CD14-positive monocyte (primary cell): Measurements from ENCODE around the gene GNG8. TPM values are rescaled to one million over a fixed set of nuclear protein-coding genes. Genes with fewer than 3 reads are reported as not detected.

Experiments
- DNase-seq, 3 donors: peaks; one replicate each; pipeline ENCODE4 v3.0.0-alpha.2; 2011 to 2022
- H2AFZ ChIP-seq: 2 replicates; pipeline ENCODE4 v1.6.0; 2012; ENCODE audit warnings: mild to moderate bottlenecking, low read depth, low read length, inconsistent platforms; ENCODE audit not compliant: insufficient read depth, poor library complexity, severe bottlenecking
- H3K27ac ChIP-seq, 2 donors: 1 replicate in 1 of 2; 2 replicates in 1 of 2; pipeline ENCODE4 v1.5.1; 2012 to 2013; ENCODE audit warnings: low read length in 2 of 2, control low read depth in 1 of 2, inconsistent platforms in 1 of 2, low read depth in 1 of 2, mild to moderate bottlenecking in 1 of 2
- H3K27me3 ChIP-seq, 2 donors: one replicate each; pipeline versions ENCODE4 v1.6.0 to v1.6.1; 2011 to 2013; ENCODE audit warnings: low read length in 2 of 2; ENCODE audit not compliant: control insufficient read depth in 2 of 2, insufficient read depth in 2 of 2
- H3K36me3 ChIP-seq, 2 donors: replicated peaks in 1 of 2; 1 replicate in 1 of 2; 2 replicates in 1 of 2; pipeline versions ENCODE4 v1.5.1 to v1.6.1; 2012 to 2013; ENCODE audit warnings: low read length in 2 of 2, control low read depth in 1 of 2, inconsistent platforms in 1 of 2, mild to moderate bottlenecking in 1 of 2; ENCODE audit not compliant: insufficient read depth in 2 of 2, control insufficient read depth in 1 of 2
- H3K4me1 ChIP-seq, 2 donors: 1 replicate in 1 of 2; 2 replicates in 1 of 2; pipeline versions ENCODE4 v1.5.1 to v1.6.1; 2012 to 2013; ENCODE audit warnings: low read length in 2 of 2, control low read depth in 1 of 2, inconsistent platforms in 1 of 2, mild to moderate bottlenecking in 1 of 2, moderate library complexity in 1 of 2; ENCODE audit not compliant: insufficient read depth in 2 of 2, control insufficient read depth in 1 of 2
- H3K4me2 ChIP-seq: replicated peaks from 2 replicates; pipeline ENCODE3; 2012; ENCODE audit warnings: low read length, moderate library complexity, mild to moderate bottlenecking; ENCODE audit not compliant: poor library complexity, severe bottlenecking; ENCODE audit errors: extremely low read depth
- H3K4me3 ChIP-seq, 3 experiments: fragments of 200-600 bp in 1 of 3; sonication (generic) in 1 of 3; replicated peaks in 1 of 3; 1 replicate in 2 of 3; 2 replicates in 1 of 3; pipeline ENCODE4 v1.5.1; 2011 to 2013; ENCODE audit warnings: low read length in 3 of 3, mild to moderate bottlenecking in 3 of 3, control low read depth in 2 of 3, low read depth in 2 of 3, inconsistent platforms in 1 of 3, moderate library complexity in 1 of 3
- H3K79me2 ChIP-seq: 2 replicates; pipeline ENCODE4 v1.6.0; 2012; ENCODE audit warnings: mild to moderate bottlenecking, control low read depth, inconsistent platforms, low read length, moderate library complexity; ENCODE audit not compliant: insufficient read depth
- H3K9ac ChIP-seq: 2 replicates; pipeline ENCODE4 v1.6.0; 2017; ENCODE audit warnings: low read length, mild to moderate bottlenecking; ENCODE audit not compliant: insufficient read depth, poor library complexity, severe bottlenecking
- H3K9me3 ChIP-seq, 2 donors: replicated peaks in 1 of 2; 1 replicate in 1 of 2; 2 replicates in 1 of 2; pipeline versions ENCODE4 v1.5.1 to v1.6.1; 2012 to 2013; ENCODE audit warnings: low read length in 2 of 2, control low read depth in 1 of 2; ENCODE audit not compliant: control insufficient read depth in 1 of 2, insufficient read depth in 1 of 2
- H4K20me1 ChIP-seq: 2 replicates; pipeline ENCODE4 v1.6.0; 2012; ENCODE audit warnings: mild to moderate bottlenecking, low read length, control low read depth, moderate library complexity; ENCODE audit not compliant: insufficient read depth
- H3K27ac Mint-ChIP-seq, 7 donors: one replicate each; pipeline ENCODE4 v1.8.0; 2020; ENCODE audit warnings: mild to moderate bottlenecking in 7 of 7, mixed read lengths in 7 of 7, moderate library complexity in 6 of 7, inconsistent platforms in 2 of 7
- H3K27me3 Mint-ChIP-seq, 3 donors: one replicate each; pipeline ENCODE4 v1.8.0; 2021 to 2022; ENCODE audit warnings: low read depth in 3 of 3, mild to moderate bottlenecking in 3 of 3, mixed read lengths in 3 of 3, moderate library complexity in 3 of 3, inconsistent platforms in 1 of 3
- H3K36me3 Mint-ChIP-seq, 2 donors: one replicate each; pipeline ENCODE4 v1.8.0; 2020; ENCODE audit warnings: mixed read lengths in 2 of 2, inconsistent platforms in 1 of 2, mild to moderate bottlenecking in 1 of 2
- H3K4me1 Mint-ChIP-seq: one replicate; pipeline ENCODE4 v1.8.0; 2020; ENCODE audit warnings: mild to moderate bottlenecking, mixed read lengths
- H3K4me3 Mint-ChIP-seq, 2 donors: one replicate each; pipeline ENCODE4 v1.8.0; 2020; ENCODE audit warnings: mild to moderate bottlenecking in 2 of 2, mixed read lengths in 2 of 2, moderate library complexity in 1 of 2
- H3K9me3 Mint-ChIP-seq, 7 donors: one replicate each; pipeline ENCODE4 v1.8.0; 2020 to 2022; ENCODE audit warnings: mixed read lengths in 7 of 7, mild to moderate bottlenecking in 6 of 7, moderate library complexity in 6 of 7, inconsistent platforms in 2 of 7
- WGBS: methylation state at CpG from one replicate; pipeline ENCODE4 v1.1.5; 2013; ENCODE audit warnings: missing lambda C conversion rate; ENCODE audit not compliant: insufficient coverage; 5-methylcytosine and 5-hydroxymethylcytosine counted together
- intact Hi-C, 2 donors: fragments of 100-400 bp; cut with micrococcal nuclease; formaldehyde crosslinking; loops; one replicate each; pipeline versions ENCODE4 v1.15.0 to v1.15.1; 2023
- polyA plus RNA-seq, 3 donors: library from polyadenylated mRNA; depleted of rRNA in 1 of 3; unstranded in 2 of 3; stranded (reverse) in 1 of 3; fragments of 300-500 nt in 2 of 3; fragments of >200 nt in 1 of 3; fragmentation: Illumina TruSeq in 2 of 3; gene quantifications; 1 replicate in 2 of 3; 2 replicates in 1 of 3; pipeline ENCODE4 v1.2.3, GENCODE V29; 2012 to 2021
- TF ChIP-seq, protein P1 (sequence below): fragments of 200-600 bp; IDR thresholded peaks from one replicate; pipeline ENCODE4 v1.8.0; 2022; ENCODE audit warnings: antibody characterized with exemption, mild to moderate bottlenecking

The GNG8 gene
- polyA plus RNA-seq, 3 donors: not detected

DNA sequence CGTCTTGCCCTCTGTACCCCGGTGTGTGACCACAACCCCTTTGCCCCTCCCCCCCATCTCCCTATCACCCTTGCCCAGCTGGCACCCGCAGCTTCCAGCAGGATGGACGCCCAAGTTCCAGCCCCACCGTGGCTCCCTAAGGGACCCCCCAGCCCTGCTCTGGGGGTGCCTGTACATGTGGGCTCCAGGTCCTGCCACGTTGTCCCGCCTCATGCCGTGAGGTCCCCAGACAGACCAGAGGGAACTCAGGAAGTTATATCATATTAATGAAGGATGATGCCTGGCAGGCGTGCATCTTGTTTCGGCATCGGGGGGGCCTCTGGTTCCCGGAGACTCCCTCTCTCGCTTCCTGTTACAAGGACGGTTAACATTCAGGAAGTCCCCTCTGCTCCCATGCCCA is 9.6 kb downstream of the GNG8 start:
- 12% methylated on average over 8 of the region's 14 CpGs for WGBS
- H3K9me3 Mint-ChIP-seq: no peaks in the 10 kb centered on the region

DNA sequence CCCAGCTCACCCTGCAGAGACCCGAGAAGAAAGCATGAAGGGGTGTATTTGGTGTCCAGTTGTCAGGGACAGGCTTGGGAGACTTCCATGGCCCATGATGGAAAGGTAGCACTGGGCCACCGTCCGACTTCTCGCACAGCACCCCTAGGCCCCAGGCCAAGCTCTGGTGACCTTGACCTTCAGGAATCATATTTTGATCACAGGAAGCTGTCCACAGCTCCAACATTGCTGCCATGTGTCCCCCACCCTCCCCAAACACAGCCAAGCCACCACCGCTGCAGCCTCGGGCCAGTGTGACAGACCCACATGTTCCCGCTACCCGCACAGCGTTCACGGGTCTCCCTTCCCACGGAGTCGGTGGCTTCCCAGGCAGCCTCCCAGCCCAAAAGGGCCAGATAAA is 10.3 kb downstream of the GNG8 start:
- TF ChIP-seq, protein P1, sequence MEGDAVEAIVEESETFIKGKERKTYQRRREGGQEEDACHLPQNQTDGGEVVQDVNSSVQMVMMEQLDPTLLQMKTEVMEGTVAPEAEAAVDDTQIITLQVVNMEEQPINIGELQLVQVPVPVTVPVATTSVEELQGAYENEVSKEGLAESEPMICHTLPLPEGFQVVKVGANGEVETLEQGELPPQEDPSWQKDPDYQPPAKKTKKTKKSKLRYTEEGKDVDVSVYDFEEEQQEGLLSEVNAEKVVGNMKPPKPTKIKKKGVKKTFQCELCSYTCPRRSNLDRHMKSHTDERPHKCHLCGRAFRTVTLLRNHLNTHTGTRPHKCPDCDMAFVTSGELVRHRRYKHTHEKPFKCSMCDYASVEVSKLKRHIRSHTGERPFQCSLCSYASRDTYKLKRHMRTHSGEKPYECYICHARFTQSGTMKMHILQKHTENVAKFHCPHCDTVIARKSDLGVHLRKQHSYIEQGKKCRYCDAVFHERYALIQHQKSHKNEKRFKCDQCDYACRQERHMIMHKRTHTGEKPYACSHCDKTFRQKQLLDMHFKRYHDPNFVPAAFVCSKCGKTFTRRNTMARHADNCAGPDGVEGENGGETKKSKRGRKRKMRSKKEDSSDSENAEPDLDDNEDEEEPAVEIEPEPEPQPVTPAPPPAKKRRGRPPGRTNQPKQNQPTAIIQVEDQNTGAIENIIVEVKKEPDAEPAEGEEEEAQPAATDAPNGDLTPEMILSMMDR: no peak
- peaks cover 7 to 11% (median 10%) of the 10 kb centered on the region in 3 donors for H3K27me3 Mint-ChIP-seq
- H3K4me1 ChIP-seq: peaks cover 65 to 71% of the 10 kb centered on the region in 2 donors
- peaks cover 0 to 2% of the 10 kb centered on the region in 2 donors for H3K27me3 ChIP-seq
- WGBS: 83% methylated on average over 12 of the region's 12 CpGs
- no peaks in the 10 kb centered on the region for H4K20me1 ChIP-seq
- H2AFZ ChIP-seq: no peak overlapping the region
- DNase-seq: no peak
- intact Hi-C loops: no loop called here
- peaks cover 22 to 23% of the 10 kb centered on the region in 2 donors for H3K36me3 Mint-ChIP-seq
- H3K4me3 Mint-ChIP-seq: peak overlapping the region in 1 of 2 donors; percentile 37
- no peak overlapping the region for H3K4me3 ChIP-seq
- H3K9ac ChIP-seq: no peak overlapping the region
- H3K4me1 Mint-ChIP-seq: peaks cover 70% of the 10 kb centered on the region
- H3K27ac Mint-ChIP-seq: peak overlapping the region in 6 of 7 donors; percentile 63 to 96 (median 92)
- peak overlapping the region; percentile 69 to 75 for H3K27ac ChIP-seq
- peaks cover 6% of the 10 kb centered on the region for H3K79me2 ChIP-seq
- H3K9me3 Mint-ChIP-seq: no peaks in the 10 kb centered on the region
- H3K9me3 ChIP-seq: no peaks in the 10 kb centered on the region
- no peak overlapping the region for H3K4me2 ChIP-seq
- H3K36me3 ChIP-seq: peaks cover 0 to 4% of the 10 kb centered on the region in 2 donors

More for the DNA sequence above, 9.6 kb downstream of the GNG8 start:
- peak overlapping the region; percentile 29 for H3K4me2 ChIP-seq
- TF ChIP-seq, protein P1: no peak
- H3K27me3 Mint-ChIP-seq: peaks cover 12 to 15% (median 13%) of the 10 kb centered on the region in 3 donors
- H3K4me3 Mint-ChIP-seq: peak overlapping the region in 1 of 2 donors; percentile 60
- H3K4me1 ChIP-seq: peaks cover 65 to 68% of the 10 kb centered on the region in 2 donors
- no peak overlapping the region for H3K9ac ChIP-seq
- H3K4me1 Mint-ChIP-seq: peaks cover 68% of the 10 kb centered on the region
- H3K9me3 ChIP-seq: no peaks in the 10 kb centered on the region
- peaks cover 6% of the 10 kb centered on the region for H3K79me2 ChIP-seq
- peak overlapping the region in 4 of 7 donors; percentile 38 to 79 (median 62) for H3K27ac Mint-ChIP-seq
- intact Hi-C loops: no loop called here
- peak overlapping the region in 1 of 2 donors; percentile 2 for H3K27ac ChIP-seq
- no peaks in the 10 kb centered on the region for H3K36me3 ChIP-seq
- peak; percentile 51 to 83 (median 69) for DNase-seq
- H3K36me3 Mint-ChIP-seq: peaks cover 15 to 16% of the 10 kb centered on the region in 2 donors
- H2AFZ ChIP-seq: peak overlapping the region; percentile 63
- H3K27me3 ChIP-seq: peaks cover 0 to 9% of the 10 kb centered on the region in 2 donors
- no peaks in the 10 kb centered on the region for H4K20me1 ChIP-seq
- no peak overlapping the region for H3K4me3 ChIP-seq
